ENCODE data around the gene RAI1.

Gene RAI1

DNA sequence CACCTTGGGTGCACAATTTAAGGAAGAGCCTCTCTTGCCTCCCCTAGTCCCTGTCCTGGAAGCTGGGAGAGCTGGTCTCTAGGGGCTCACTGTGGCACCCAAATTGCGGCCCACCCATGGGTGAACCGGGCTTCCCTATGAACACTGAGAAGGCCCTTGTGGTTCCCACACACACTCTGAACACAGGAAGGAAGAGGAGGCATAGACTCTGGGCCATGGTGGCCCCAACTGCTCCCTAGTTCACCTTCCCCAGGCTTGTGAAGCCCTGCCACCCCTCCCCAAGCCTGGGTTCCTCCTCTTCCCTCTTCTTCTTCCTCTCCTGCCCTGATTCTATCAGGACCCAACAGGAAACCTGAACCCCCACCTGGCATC, 145.1 kb downstream of the RAI1 start:
- no peak for DNase-seq (ENCODE audit: low read depth)
- no peak overlapping the region for H3K4me3 ChIP-seq (ENCODE audit: low read length)
- TF ChIP-seq, protein P1, sequence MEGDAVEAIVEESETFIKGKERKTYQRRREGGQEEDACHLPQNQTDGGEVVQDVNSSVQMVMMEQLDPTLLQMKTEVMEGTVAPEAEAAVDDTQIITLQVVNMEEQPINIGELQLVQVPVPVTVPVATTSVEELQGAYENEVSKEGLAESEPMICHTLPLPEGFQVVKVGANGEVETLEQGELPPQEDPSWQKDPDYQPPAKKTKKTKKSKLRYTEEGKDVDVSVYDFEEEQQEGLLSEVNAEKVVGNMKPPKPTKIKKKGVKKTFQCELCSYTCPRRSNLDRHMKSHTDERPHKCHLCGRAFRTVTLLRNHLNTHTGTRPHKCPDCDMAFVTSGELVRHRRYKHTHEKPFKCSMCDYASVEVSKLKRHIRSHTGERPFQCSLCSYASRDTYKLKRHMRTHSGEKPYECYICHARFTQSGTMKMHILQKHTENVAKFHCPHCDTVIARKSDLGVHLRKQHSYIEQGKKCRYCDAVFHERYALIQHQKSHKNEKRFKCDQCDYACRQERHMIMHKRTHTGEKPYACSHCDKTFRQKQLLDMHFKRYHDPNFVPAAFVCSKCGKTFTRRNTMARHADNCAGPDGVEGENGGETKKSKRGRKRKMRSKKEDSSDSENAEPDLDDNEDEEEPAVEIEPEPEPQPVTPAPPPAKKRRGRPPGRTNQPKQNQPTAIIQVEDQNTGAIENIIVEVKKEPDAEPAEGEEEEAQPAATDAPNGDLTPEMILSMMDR (conservative IDR thresholded peaks at IDR 0.05; ENCODE audit: low read depth, low read length): no peak

DNA sequence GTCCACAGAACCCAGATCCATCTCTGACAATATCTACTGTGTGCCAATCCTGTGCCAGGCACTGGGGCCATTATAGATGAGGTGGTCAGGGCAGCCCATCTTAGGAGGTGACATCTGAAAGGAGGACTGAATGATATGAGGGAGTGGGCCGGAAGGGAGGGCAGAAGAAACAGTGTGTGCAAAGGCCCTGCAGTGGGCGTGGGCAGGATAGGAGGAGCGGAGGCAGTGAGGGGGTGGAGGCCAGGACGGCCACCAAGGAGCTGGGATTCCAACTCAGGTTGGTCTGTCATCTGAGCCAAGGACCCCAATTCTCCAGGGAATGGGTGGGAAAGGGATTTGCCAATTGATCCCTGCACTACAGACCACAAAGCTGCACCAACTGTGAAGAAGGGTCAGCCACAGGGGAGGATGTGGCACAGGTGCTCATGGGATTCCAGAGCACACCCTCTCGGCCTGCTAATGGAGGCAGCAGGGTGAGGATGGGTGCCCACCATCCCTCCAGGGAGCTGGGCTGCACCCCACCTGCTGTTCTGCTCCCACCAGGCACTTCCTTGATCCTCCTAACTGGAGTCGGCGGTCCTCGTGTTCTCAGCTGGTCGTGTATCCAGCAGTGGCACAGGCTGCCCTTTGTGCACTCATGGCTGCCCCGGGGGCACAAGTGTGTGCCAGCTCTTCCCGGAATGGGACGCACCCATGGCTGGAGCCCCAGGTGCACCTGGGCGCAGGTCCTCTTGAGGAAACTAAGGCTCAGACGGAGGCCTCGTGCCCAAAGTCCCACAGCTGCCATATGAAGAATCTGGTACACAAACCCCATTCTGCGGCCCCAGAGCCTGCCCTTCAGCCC, 145.9 kb downstream of the RAI1 start:
- no peak overlapping the region for H3K4me3 ChIP-seq (ENCODE audit: low read length)
- TF ChIP-seq, protein P1 (conservative IDR thresholded peaks at IDR 0.05; ENCODE audit: low read depth, low read length): no peak
- no peak for DNase-seq (ENCODE audit: low read depth)

DNA sequence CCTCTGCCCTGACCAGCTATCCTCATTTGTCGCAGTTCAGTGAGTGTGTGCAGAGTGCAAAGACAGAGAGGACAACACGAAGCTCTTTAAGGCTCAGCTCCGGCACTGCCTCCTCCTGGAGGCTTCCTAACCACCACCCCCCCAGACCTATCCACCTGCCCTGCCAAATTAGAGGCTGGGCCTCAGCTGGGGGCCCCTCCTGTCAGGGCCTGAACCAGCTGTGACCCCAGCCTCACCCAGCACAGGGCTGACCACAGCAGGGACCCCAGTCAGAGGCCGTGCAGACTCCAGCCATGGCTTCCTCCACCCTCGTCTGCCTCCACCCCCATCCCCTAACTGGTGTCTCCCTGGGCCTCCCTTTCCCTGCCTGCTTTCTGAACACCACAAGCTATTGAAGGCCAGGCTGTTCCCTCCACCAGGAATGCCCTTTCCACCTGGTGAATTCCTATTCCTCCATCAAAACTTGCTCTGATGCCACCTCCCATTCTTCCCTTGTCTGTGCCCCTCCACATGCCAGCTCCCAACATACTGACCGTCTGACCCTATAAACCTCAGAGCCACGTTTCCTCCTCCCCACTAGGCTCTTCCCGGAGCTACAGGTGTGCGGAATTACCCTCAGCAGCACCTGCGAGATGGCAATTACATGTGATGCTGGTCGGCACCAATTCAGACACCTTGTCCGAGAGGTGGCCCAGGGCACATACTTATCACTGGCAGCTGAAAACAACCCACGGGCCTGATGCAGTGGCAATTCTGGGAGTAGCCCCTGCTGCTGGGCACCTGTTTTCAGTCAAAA, 146.8 kb downstream of the RAI1 start:
- TF ChIP-seq, protein P1 (conservative IDR thresholded peaks at IDR 0.05; ENCODE audit: low read depth, low read length): no peak
- no peak for DNase-seq (ENCODE audit: low read depth)
- no peak overlapping the region for H3K4me3 ChIP-seq (ENCODE audit: low read length)

DNA sequence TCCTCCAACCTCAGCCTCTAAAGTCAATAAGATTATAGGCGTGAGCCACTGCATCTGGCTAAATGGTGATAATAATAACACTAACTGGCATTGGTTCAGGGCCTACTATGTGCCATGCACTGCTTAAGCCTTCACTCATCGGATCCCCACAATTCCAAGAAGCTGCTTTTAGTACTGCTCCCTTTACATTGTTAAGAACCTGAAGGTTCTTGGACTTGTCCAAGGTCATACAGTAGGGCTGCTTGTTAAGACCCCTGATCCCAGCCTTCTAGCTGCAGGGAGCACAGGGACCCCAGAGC, 149.0 kb downstream of the RAI1 start:
- DNase-seq (ENCODE audit: low read depth): no peak
- H3K4me3 ChIP-seq (ENCODE audit: low read length): no peak overlapping the region
- TF ChIP-seq, protein P1 (conservative IDR thresholded peaks at IDR 0.05; ENCODE audit: low read depth, low read length): no peak

DNA sequence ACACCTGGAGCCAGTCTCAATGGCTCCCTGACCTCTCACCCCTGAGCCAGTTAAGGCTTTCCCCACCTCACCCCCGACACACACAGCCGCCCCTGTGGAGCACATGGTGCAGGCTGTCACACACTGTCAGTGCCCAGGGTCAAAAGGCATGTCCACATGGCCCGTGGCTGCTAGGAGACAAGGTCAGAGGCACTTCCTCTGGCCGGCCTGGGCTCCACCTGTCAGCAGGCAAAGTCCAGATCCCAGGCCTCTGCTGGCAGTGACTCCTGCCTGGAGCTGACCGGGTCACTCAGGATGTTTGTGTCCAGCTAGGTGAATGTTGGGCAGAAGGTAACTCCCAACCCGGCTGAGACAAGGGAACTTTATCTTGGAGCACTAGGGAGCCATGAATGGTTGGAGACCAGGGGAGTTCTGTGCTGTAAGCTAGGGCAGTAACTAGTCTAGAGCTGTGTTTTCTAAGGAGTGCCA, 149.5 kb downstream of the RAI1 start:
- no peak overlapping the region for H3K4me3 ChIP-seq (ENCODE audit: low read length)
- no peak for DNase-seq (ENCODE audit: low read depth)
- TF ChIP-seq, protein P1 (conservative IDR thresholded peaks at IDR 0.05; ENCODE audit: low read depth, low read length): no peak

DNA sequence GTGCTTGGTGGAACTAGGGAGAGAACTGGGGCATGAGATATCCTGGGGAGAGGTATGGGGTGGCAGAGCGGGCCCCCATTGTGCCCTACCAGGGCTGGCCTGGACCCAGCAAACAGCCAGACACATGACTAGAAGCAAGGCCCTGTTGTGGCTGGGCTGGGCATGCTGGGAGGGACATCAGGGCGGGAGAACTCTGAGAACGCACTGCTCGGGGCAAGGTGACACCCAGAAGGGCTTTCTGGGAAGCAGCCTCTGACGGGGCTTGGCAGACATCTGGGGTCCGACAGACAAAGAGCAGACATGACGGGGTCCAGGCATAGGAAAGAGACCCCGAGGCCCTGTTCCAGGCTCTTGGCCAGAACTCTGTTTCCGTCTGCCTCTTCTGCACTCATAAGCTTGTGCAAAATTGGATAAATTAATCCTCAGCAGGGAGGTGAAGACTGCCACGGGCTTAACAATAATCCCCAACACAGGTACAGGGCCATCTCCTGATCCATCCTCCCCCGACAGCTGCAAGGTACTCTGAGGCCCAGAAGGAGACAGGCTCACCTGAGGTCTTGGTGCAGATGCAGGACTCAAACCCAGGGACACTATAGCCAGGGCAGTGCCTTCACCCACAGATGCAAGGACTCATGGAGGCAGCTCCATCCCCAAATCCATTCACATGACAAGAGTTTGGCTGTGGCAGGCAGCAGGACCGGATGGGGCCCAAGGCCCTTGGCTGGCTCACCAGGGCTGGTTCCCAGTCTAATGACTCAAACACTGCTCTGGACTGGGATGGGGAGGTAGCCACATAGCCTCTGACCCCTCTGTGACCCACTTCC, 150.2 kb downstream of the RAI1 start:
- DNase-seq (ENCODE audit: low read depth): no peak
- H3K4me3 ChIP-seq (ENCODE audit: low read length): no peak overlapping the region
- TF ChIP-seq, protein P1 (conservative IDR thresholded peaks at IDR 0.05; ENCODE audit: low read depth, low read length): no peak
